ENCODE measurements around the gene ST8SIA2.

ST8SIA2 gene, protein sequence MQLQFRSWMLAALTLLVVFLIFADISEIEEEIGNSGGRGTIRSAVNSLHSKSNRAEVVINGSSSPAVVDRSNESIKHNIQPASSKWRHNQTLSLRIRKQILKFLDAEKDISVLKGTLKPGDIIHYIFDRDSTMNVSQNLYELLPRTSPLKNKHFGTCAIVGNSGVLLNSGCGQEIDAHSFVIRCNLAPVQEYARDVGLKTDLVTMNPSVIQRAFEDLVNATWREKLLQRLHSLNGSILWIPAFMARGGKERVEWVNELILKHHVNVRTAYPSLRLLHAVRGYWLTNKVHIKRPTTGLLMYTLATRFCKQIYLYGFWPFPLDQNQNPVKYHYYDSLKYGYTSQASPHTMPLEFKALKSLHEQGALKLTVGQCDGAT

DNA sequence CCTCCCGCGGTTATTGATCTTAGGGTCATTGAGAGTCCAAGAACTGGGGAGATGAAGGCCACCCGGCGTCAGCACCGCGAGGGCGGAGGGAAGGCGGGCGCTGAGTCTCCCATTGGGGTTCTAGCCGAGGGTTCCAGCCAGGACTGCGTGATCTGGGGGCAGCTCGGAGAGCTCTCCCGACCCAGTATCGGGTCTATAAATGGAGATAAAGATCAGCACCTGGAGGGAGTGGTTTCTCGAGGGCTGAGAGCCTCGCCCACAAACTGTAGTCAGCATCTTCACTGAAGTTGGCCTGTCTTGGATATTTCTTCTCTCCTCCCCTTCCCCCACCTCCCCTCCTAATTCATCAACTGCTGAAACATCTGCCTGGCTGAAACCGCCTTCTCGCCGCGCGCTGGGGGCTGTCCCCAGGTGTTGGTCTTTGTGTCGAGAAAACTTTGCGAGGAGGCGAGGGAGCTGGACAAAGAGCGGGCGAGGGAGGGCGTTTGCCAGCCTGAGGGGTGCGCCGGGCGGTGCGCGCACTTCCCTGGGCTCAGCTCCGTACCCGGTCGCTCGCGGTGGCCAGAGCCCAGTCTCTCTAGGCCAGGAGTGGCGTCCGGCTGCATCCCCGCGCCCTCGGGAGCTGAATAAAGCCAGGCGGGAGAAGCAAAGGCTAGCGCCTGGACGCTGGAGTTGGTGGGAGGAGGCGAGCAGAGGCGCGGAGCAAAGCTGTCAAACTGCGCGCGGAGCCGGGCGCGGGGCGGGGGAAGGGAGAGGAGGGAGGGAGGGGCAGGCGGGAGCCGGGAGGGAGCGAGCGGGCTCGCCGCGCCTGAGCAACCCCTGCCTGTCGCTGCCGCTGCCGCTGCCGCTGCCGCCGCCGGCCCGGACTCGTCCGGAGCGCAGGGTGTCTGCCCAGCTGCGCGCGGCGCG lies at the start of gene ST8SIA2:
ST8SIA2 (plus strand) TSS at position 811 of the 909 bp plus-strand sequence. CDS start 184 bp downstream, outside the sequence.
- TF ChIP-seq, protein P1, sequence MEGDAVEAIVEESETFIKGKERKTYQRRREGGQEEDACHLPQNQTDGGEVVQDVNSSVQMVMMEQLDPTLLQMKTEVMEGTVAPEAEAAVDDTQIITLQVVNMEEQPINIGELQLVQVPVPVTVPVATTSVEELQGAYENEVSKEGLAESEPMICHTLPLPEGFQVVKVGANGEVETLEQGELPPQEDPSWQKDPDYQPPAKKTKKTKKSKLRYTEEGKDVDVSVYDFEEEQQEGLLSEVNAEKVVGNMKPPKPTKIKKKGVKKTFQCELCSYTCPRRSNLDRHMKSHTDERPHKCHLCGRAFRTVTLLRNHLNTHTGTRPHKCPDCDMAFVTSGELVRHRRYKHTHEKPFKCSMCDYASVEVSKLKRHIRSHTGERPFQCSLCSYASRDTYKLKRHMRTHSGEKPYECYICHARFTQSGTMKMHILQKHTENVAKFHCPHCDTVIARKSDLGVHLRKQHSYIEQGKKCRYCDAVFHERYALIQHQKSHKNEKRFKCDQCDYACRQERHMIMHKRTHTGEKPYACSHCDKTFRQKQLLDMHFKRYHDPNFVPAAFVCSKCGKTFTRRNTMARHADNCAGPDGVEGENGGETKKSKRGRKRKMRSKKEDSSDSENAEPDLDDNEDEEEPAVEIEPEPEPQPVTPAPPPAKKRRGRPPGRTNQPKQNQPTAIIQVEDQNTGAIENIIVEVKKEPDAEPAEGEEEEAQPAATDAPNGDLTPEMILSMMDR (conservative IDR thresholded peaks at IDR 0.05), result no peak
- peak within 1 kb of the TSS; percentile 40; the same call in 1 of the 2 replicates for H3K27ac ChIP-seq

DNA sequence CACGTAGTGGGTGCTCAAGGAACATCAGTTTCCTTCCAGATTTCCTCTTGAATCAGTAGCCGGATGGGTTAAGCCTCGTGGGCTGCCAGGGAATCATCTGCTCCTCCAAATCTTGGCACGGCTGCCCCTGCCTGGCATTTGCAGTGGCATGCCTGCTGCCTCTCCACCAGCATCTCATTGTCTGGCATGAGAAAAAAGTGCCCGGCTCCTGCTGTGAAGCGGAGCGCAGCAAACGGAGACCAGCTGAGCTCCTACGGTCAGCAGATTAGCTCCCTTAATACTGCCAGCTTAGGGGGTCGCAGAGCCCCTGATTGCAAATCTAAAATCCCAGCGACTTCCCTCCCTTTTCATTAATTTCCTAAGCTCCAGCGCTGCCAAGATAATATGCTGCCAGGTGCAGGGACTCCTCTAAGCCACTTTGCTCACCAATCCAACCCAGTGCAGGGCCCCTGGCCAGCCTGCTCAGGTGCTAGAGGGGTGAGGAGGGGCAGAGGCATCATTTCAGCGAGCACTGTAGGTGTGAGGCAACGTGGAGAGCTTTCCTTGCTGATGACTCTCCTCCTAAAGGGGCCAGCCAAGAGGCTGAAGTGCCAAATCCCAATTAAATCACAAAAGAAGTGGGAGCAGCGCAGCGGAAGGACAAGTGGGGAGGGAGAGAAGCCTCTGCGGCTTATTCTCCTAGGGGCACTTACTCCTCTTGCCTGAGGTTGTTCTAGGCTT lies 49.6 kb upstream of the ST8SIA2 start:
- TF ChIP-seq, protein P1 (conservative IDR thresholded peaks at IDR 0.05), result no peak
- no peak overlapping the region for H3K27ac ChIP-seq

DNA sequence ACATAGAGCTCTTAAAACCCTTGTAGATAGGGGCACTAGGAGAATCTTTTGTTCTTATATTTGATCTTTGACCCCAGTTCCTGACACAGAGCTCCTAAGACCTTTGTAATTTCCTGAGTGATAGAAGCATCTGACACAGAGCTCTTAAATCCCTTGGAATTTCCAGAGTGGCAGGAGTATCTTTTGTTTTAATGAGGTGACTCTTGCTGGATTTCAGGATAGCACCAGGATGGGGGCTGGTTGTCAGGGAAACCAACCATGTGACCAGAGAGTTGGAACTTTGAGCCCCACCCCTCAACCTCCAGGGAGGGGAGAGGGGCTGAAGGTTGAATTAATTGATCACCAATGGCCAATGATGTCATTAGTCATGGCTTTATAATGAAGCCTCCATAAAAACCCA lies 47.6 kb upstream of the ST8SIA2 start:
- H3K27ac ChIP-seq, result no peak overlapping the region

DNA sequence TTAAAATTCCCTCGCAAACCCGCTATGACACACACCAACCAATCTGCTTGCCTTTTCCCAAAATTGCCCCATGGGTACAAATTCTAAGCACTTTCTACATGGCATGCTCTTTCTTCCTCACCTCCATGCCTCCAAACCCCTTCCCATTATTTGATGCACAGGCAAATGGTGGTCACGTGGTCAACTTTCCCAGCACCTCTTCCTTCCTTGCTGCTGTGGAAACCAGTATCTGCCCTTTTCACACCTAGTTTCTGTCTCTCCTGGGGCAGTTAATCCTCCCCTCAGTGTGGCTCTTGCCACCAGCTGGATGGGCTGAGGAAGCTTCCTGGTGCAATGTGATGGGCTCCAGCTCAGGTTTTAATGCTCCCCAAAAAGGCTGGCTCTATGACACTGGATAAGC lies 38.4 kb upstream of the ST8SIA2 start:
- TF ChIP-seq, protein P1 (conservative IDR thresholded peaks at IDR 0.05), result no peak
- H3K27ac ChIP-seq, result no peak overlapping the region

More for the DNA sequence above, 47.6 kb upstream of the ST8SIA2 start:
- TF ChIP-seq, protein P1 (conservative IDR thresholded peaks at IDR 0.05), result no peak

DNA sequence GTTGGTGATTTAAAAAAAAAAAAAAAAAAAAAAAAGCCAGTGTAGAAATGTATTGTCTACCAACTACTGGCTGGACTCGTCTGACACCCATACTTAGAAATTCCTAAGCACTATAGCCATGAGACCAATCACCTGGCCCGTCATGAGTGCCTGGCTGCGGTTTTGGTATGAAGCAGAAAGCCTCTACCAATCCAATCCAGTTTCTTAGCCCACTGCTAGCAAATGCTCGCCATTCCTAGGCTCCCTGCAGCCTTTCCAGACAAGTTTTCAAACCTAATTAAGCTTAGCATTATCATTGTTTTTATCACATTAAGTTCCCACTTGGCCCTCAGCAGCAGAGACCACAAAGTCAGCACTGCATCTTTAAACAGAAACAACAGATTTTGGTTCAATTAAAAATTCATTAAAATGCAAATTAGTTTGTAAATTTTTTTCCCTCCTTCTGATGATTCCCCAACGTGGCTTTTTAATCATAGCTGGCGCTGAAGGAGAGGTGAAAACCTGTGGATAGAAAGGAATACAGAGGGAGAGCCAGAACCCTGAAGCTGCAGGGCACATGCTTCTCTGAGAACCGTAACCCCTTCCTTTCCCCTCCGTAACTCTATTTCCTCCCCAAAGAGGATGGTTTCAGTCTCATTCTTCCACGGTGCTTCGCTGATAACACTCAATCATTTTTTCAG lies 32.2 kb upstream of the ST8SIA2 start:
- TF ChIP-seq, protein P1 (conservative IDR thresholded peaks at IDR 0.05), result no peak
- no peak overlapping the region for H3K27ac ChIP-seq

DNA sequence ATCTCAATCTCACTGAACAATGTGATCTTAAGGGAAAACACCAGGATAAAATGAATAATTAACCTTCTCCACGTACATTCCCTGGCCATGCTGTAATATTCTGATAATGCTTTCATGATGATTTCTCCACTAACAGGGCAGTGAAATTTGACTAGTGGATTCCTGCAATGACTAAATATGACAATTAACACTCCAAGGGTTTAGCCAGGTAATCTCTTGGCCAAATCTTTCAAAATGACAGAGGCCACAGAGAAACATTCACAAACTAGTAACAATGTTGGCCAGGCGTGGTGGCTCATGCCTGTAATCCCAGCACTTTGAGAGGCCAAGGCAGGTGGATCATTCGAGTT lies 31.7 kb upstream of the ST8SIA2 start:
- H3K27ac ChIP-seq, result no peak overlapping the region

More for the DNA sequence above, 31.7 kb upstream of the ST8SIA2 start:
- TF ChIP-seq, protein P1 (conservative IDR thresholded peaks at IDR 0.05), result no peak

Data from VCaP (cell line).